ENCODE data around the gene OLIG1. TPM values are rescaled to one million over a fixed set of nuclear protein-coding genes. Genes with fewer than 3 reads are reported as not detected.

The OLIG1 gene
- total and polyA plus RNA-seq, 2 of the 4 experiments (the other 2 are of a cell fraction) = not detected

DNA sequence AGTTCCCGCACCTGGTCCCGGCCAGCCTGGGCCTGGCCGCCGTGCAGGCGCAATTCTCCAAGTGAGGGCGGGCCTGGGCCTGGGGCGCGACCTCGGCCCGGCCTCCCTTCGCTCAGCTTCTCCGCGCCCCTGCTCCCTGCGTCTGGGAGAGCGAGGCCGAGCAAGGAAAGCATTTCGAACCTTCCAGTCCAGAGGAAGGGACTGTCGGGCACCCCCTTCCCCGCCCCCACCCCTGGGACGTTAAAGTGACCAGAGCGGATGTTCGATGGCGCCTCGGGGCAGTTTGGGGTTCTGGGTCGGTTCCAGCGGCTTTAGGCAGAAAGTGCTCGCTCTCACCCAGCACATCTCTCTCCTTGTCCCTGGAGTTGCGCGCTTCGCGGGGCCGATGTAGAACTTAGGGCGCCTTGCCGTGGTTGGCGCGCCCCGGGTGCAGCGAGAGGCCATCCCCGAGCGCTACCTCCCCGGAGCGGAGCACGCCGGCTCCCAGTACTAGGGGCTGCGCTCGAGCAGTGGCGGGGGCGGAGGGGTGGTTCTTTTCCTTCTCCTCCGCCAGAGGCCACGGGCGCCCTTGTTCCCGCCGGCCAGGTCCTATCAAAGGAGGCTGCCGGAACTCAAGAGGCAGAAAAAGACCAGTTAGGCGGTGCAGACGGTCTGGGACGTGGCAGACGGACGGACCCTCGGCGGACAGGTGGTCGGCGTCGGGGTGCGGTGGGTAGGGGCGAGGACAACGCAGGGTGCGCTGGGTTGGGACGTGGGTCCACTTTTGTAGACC lies 1.2 kb downstream of the OLIG1 start:
- no peaks in the 10 kb centered on the region for H3K79me1 ChIP-seq (ENCODE audit: low read depth in 1 of 2, low read length in 2 of 2)
- peaks cover 93% of the 10 kb centered on the region for H3K27me3 ChIP-seq (ENCODE audit: control insufficient read depth, insufficient read depth, low read length)
- H3K23ac ChIP-seq (ENCODE audit: low read depth, low read length) = no peak overlapping the region
- no peaks in the 10 kb centered on the region for H3K9me1 ChIP-seq (ENCODE audit: insufficient read depth, low read length)
- no TSS peak for BruUV-seq (replicated peaks)
- peaks cover 4% of the 10 kb centered on the region; the same call in 1 of the 2 replicates for H3K9me3 ChIP-seq (ENCODE audit: control insufficient read depth, insufficient read depth, low read length)
- no peak overlapping the region for H3K14ac ChIP-seq (replicated peaks; ENCODE audit: low read depth, low read length)
- ATAC-seq (ENCODE audit: low read depth) = no peak
- in situ Hi-C loops (cut with MboI; ENCODE audit: low sequenced_read_pairs) (no loop called here), dilution Hi-C loops (cut with HindIII; ENCODE audit: low sequenced_read_pairs, unreplicated experiment) (no loop called here), intact Hi-C loops (cut with micrococcal nuclease) (no loop called here)
- H4K8ac ChIP-seq (ENCODE audit: low read depth in 2 of 2, low read length in 2 of 2) = no peak overlapping the region
- TF ChIP-seq MAFK (IDR thresholded peaks at IDR 0.05; ENCODE audit: low read depth, low read length) (no peak), BHLHE40 (IDR thresholded peaks at IDR 0.05; ENCODE audit: low read depth, low read length) (no peak), RFX5 (IDR thresholded peaks at IDR 0.05; ENCODE audit: low read depth, low read length) (no peak), RAD21 (IDR thresholded peaks at IDR 0.05; ENCODE audit: low read length) (no peak), POLR2A (IDR thresholded peaks at IDR 0.05; ENCODE audit: low read depth, low read length) (no peak), NFE2L2 (IDR thresholded peaks at IDR 0.05; ENCODE audit: low read depth, low read length) (no peak), SMC3 (IDR thresholded peaks at IDR 0.05; ENCODE audit: low read depth, low read length) (no peak)
- TF ChIP-seq, protein P1, sequence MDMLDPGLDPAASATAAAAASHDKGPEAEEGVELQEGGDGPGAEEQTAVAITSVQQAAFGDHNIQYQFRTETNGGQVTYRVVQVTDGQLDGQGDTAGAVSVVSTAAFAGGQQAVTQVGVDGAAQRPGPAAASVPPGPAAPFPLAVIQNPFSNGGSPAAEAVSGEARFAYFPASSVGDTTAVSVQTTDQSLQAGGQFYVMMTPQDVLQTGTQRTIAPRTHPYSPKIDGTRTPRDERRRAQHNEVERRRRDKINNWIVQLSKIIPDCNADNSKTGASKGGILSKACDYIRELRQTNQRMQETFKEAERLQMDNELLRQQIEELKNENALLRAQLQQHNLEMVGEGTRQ (IDR thresholded peaks at IDR 0.05; ENCODE audit: low read depth, low read length) = no peak
- TF ChIP-seq, protein P2, sequence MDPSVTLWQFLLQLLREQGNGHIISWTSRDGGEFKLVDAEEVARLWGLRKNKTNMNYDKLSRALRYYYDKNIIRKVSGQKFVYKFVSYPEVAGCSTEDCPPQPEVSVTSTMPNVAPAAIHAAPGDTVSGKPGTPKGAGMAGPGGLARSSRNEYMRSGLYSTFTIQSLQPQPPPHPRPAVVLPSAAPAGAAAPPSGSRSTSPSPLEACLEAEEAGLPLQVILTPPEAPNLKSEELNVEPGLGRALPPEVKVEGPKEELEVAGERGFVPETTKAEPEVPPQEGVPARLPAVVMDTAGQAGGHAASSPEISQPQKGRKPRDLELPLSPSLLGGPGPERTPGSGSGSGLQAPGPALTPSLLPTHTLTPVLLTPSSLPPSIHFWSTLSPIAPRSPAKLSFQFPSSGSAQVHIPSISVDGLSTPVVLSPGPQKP (IDR thresholded peaks at IDR 0.05; ENCODE audit: borderline replicate concordance, low read depth, low read length) = no peak
- no peak overlapping the region for H2BK15ac ChIP-seq (ENCODE audit: low read depth, low read length)
- 0% methylated on average over 16 of the region's 69 CpGs; no CpG with 5 or more reads in 1 of the 2 experiments for WGBS, 2 experiments (ENCODE audit: extremely low coverage in 2 of 2, insufficient read length in 1 of 2)
- H3K36me3 ChIP-seq (ENCODE audit: control insufficient read depth, insufficient read depth, low read length) = no peaks in the 10 kb centered on the region
- no peak overlapping the region for H3K9ac ChIP-seq (ENCODE audit: low read depth, low read length)
- no peak overlapping the region for H3K4me3 ChIP-seq (ENCODE audit: insufficient read depth, low read depth, low read length)
- no peak overlapping the region for H2BK20ac ChIP-seq (ENCODE audit: low read depth, low read length)
- H4K91ac ChIP-seq (ENCODE audit: insufficient read depth, low read depth, low read length) = no peak overlapping the region
- POLR2A ChIA-PET (ENCODE audit: unreplicated experiment) = no interaction called here
- CTCF ChIA-PET = no interaction called here
- H2AK9ac ChIP-seq (replicated peaks; ENCODE audit: low read depth, low read length, poor library complexity) = no peak overlapping the region
- no peak overlapping the region for H3K4ac ChIP-seq (ENCODE audit: low read depth, low read length)
- peaks cover 2% of the 10 kb centered on the region; the same call in 1 of the 2 replicates for H3K4me1 ChIP-seq (ENCODE audit: control insufficient read depth, insufficient read depth, low read length)
- H4K5ac ChIP-seq (ENCODE audit: low read depth, low read length) = no peak overlapping the region
- H3K18ac ChIP-seq (ENCODE audit: low read depth, low read length) = no peak overlapping the region
- peak overlapping the region; percentile 15 for H2AFZ ChIP-seq (replicated peaks; ENCODE audit: low read length, poor library complexity)
- DNase-seq = no peak
- no peak overlapping the region for H2BK5ac ChIP-seq (ENCODE audit: low read depth, low read length, poor library complexity, severe bottlenecking)
- no peak overlapping the region for H2BK120ac ChIP-seq (ENCODE audit: low read depth, low read length)
- H2AK5ac ChIP-seq (ENCODE audit: low read depth, low read length) = no peak overlapping the region
- H3K4me2 ChIP-seq (ENCODE audit: low read depth, low read length) = no peak overlapping the region; the same call in 1 of the 2 replicates
- H3K27ac ChIP-seq (ENCODE audit: insufficient read depth, low read length) = no peak overlapping the region
- H3K56ac ChIP-seq (ENCODE audit: extremely low read depth, insufficient read depth, low read length) = no peak overlapping the region
- H4K20me1 ChIP-seq (ENCODE audit: insufficient read depth, low read length) = no peaks in the 10 kb centered on the region
